NCI-H82 (cell line): ENCODE results near the gene ANKZF1.

ENCODE experiments used
- DNase-seq: peaks from one replicate; lab custom pipeline; 2025; lab: John Stamatoyannopoulos, UW

The ANKZF1 gene

GRCh38 chr2:219207884-219208740 lies 21.5 kb upstream of the ANKZF1 start:
- peak; percentile 36 for DNase-seq

DNA sequence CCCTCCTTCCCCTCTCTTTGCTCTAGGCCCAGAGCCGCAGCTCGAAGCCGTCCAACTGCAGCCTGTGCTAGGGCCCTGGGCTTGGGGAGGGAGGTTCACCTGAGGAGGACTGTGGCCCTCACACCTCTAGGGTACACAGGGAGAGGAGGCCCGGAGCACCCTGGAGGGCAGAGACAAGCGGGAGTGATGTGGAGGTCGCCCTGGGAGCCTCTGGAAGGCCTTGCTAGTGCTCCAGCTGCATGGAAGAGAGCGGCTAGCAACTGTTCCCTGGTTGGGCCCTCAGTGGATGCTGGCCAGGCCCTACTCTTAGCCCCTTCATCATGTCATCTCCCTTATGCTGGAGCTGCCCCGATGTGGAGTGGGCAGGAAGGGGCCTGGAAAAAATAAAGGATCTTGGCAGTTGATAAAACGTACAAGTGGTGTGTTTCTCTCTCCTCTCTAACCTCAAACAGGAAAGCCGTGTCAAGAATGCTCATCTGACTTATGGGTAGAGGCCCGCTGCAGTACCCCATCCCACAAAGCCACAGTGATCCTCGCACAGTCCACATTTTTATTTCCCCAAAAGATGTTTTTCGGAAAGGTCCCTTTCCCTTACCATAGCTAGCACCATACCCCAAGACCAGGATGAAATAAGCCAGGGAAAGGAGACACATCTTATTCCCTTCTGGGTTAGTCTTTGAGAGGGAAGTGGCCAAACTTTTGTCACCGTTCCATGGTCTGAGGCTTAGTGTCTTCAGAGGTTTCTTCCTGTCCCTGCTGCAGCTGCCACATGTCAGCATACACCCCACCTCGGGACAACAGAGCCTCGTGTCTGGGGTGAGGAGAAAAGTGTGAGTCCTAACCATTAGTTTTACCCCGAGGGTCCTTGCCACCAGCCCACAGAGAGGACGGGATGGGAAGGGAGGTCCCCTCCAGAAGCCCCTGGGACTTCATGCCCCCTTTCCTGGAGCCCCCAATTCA lies 20.1 kb upstream of the ANKZF1 start:
- no peak for DNase-seq

DNA sequence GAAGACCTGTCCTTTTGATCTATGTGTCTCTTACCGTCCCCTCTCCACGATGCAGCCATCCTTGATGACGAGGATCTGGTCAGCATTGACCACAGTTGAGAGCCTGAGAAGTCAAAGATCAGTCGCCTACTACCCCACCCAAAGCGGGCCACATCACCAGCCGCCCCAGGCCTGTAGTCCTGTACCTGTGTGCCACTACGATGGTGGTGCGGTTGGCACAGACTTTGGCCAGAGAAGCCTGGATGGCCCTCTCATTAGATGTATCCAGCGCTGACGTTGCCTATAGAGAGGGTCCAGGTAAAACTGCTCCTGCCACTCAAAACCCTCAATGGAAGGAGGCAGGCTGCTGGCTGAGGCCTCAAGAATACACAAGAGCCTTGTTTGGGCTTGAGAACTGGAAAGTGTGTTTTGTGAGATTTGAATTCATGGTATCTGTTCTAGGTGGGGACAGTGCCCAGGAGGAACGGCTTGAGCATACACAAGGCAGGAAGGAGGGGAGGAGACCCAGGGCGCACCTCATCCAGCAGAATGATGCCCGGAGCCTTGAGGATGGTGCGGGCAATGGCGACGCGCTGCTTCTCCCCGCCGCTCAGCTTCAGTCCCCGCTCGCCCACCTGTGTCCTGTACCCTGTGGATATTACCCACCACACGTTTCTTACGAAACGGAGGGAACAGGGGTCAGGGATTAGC lies 19.3 kb upstream of the ANKZF1 start:
- no peak for DNase-seq

- DNase-seq, result no peak
Observed at GRCh38 chr2:219210886-219211362, 18.7 kb upstream of the ANKZF1 start.

- no peak for DNase-seq
Observed at GRCh38 chr2:219213026-219213415, 16.6 kb upstream of the ANKZF1 start.

DNA sequence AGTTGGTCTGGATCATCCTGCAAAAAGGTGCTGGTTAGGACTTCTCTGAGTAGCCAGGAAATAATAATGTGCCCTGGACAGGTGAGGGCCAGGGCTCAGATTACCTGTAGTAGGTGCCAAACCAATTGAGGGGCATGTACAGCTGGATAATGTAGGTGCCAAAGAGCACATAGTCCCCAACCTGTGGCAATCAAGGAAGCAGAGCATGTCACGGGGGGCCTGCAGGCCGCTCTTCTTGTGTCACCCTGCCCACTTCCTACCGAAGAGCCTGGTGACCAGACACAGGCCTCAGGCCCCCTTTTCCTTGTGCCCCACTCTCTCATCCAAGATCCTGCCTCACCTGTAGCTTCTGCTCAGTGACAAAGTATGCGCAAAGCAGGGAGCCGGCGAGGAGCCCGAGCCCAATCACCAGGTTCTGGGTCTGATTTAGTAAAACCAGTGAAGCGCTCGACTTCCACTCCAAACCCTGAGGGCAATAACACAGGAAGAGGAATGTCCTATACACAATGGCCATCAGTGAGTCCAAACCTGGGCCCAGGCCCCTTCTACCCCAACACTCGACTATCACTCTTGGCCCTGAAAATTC lies 16.0 kb upstream of the ANKZF1 start:
- DNase-seq, result no peak

GRCh38 chr2:219214141-219214540 lies 15.5 kb upstream of the ANKZF1 start:
- no peak for DNase-seq

GRCh38 chr2:219214786-219215185 lies 14.8 kb upstream of the ANKZF1 start:
- no peak for DNase-seq

DNA sequence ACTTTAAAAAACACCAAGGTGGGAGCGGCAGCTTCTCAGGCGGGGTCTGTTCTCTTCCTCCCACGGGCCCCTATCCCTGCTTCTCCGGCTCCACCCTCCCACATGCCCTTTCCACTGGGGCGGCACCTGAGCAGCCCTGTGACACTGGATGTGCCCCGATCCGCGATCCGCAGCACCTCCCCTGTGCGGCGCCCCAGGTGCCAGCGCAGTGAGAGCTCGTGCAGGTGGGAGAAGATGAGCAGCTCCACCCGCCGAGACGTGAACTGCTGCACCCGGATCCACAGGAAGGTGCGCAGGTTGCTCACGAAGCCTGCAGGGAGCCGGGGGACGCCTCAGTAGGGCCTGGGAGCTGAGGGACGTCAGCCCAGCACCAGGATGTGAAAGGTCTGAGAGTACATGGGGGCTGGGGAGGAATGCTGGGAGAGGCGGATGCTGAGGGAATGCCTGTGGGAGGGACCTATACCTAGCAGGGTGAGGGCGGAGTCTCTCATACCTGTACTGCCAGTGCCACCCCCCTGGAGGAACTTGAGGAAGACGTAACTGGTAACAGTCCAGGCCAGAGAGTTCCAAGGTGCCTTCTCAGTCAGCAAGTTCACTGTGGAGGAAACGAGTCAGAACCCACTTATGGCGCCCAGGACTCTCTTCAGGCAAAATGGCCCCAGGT lies 13.6 kb upstream of the ANKZF1 start:
- no peak for DNase-seq

GRCh38 chr2:219216535-219216915 lies 13.1 kb upstream of the ANKZF1 start:
- no peak for DNase-seq

- DNase-seq, result peak; percentile 69
Observed at GRCh38 chr2:219218217-219218731, 11.3 kb upstream of the ANKZF1 start.

- peak; percentile 99 for DNase-seq
Observed at GRCh38 chr2:219218732-219219701, 10.6 kb upstream of the ANKZF1 start, which contains the start of gene ABCB6. TSS of gene ABCB6 (minus strand) at chr2:219218958. CDS start at chr2:219218673, 285 bp downstream.

DNA sequence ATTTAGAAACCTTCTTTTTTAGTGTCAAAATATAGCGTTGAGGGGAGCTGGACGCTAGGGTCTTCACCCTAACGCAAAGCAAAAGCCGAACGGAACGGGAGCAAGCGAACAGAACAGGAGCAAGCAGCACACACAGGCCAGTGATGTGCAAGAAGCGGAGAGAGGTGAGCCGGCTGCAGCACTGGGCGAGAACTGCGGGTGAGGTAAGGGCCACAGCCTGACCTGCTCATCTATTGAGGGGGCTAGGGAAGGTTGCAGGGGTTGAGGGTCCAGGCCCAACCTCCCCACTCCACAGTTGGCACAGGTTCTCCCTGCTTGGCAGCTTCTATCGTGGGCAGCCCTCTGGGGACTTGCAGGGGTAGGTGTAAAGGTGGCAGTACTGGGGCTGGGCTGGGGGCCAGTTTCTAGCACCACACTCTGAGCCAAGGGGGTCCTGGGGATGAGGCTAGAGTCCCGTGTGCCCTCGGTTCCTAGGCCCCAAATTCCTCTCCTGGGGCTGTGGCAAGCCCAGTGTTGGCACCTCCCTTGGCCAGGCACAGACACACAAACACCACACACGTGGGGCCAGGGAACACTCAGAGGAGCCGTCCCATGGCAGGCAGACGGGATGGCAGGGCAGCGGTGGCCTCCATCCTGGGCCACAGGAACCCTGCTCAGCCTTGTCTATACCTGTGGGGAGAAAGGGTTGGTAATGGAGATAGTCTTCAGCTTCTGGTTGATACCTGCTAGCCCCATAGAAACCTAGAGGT lies 9.6 kb upstream of the ANKZF1 start:
- DNase-seq, result no peak

DNA sequence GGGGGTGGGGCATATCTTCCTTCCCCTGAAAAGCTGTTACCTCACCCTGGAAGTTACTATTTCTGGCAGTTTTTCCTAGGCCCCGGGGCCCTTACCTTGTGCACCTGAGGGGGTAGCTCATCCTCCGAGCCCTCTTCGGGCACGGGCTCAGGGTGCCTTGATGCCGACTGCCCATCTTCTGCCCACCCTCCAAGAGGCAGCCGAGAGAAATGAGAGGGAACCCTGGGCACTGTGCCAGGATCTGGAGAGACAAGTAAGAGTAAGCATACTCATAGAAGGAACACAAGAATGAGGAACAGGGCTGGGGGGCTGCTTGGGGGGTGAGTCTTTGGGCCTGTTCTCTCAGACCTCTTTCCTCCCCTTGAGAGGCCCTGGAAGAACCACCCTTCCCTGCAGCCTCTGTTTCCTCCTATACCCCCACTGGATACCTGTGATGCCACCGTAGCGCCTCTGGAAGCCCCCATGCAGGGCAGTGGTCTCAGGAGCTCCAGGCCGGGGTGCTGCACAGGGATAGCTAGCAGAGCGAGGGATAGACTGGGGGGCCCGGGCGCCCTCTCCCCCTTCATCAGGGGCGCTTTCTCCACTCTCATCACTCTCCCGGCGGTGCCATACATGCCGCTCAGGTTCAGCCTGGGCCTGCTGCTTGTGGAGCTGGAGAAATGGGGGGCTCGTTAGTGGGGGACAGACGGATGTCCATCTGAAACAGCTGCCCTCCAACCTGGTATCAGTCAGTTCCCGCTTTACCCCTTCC lies 8.8 kb upstream of the ANKZF1 start:
- no peak for DNase-seq

DNA sequence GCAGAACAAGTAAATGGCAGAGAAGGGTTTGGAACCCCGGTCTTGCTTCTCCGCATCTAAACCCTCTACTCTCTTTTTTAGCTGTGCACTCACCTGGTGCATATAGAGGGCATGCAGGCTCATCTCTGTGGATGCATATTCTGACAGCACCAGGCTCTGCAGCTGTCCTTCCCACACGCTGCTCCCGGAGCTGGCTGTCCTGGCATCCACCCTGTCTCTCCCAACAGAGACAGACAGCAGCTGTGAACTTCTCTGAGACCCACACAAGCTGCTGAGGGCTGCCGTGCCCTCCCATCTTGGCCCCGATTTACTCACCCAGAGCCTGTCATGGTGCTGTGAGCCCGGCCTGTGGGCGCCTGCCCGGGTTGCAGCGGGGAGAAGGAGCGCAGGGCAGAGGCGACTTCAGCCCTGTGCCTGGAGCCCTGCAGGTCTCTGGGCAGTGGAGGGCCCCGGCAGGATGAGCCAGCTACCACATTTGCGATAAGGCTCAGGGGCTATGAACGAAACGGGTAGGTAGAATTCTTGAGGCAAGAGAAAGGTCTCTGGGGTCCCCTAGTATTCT lies 7.6 kb upstream of the ANKZF1 start:
- DNase-seq, result no peak

GRCh38 chr2:219223831-219224610 lies 5.6 kb upstream of the ANKZF1 start:
- no peak for DNase-seq

DNA sequence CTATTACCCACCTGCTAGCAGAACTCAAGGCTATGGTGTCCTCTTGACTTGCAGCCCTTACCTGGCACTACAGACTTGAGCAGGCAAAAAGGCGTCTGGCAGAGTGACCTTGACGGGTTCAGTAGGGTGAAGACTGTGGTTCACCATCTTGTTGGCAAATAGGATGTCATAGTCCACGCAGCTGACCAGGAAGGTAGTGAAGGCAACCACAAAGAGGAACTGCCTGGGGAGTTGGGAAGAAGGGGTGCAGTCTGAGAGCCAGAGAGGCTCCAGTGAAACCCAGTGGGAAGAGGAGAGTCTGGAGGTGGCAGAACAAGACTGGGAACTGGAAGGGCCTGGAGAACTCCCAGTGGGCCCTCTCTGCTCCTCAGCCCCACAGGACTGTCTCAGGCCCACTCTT lies 4.3 kb upstream of the ANKZF1 start:
- no peak for DNase-seq
